ENCODE data around the gene MFRP.

MFRP gene

DNA sequence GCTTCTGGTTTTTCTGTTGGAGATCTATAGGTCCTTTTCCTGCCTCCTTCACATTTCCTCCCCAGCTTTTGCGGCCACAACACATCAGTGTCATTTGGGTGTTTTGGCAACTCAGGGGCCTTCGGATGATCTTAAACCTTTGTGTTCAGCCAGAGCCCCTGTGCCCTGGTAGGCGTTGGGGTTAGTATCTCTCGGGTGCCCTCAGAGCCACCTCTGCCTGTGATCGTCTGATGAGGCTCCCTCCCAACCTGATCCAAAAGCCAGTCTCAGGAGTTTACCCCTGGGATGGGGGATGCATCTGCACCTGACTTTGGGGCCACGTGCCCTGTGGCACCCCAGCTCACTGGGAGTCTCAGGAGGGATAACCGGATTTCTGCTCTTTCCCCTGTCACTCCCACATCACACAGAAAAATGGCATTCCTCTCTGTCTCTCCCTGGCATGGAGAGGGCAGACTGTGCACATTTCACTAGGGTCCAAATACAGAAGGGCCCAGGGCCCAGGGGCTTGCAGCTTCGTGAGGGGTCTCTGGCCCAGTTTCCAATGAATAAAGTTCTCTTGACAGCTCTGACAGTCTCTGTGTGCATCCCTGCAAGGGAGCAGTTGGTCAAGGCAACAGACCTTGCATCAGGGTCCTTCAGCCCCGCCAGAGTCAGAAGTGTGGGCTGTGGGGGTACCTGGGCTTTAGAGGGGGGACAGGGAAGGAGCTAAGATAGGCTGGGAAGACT, 9.6 kb downstream of the MFRP start:
- DNase-seq = no peak

DNA sequence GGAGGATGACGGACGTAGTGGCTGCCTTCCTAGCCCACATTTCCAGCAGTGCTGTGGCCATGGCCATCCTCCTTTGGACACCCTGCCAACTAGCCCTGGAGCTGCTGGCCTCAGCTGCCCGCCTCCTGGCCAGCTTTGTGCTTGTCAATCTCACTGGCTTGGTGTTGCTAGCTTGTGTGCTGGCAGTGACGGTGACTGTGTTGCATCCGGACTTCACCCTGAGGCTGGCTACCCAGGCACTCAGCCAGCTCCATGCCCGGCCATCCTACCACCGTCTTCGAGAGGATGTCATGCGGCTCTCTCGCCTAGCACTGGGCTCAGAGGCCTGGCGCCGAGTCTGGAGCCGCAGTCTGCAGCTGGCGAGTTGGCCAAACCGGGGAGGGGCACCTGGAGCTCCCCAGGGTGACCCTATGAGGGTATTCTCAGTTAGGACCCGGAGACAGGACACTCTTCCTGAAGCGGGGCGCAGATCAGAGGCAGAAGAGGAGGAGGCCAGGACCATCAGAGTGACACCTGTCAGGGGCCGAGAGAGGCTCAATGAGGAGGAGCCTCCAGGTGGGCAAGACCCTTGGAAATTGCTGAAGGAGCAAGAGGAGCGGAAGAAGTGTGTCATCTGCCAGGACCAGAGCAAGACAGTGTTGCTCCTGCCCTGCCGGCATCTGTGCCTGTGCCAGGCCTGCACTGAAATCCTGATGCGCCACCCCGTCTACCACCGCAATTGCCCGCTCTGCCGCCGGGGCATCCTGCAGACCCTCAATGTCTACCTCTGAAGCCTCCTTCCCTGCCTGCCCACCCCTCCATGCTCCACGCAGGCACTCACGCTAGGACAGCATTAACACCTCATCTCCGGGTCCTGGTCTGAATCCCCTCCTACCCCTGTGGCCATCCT, 10.6 kb downstream of the MFRP start:
- no peak for DNase-seq

DNA sequence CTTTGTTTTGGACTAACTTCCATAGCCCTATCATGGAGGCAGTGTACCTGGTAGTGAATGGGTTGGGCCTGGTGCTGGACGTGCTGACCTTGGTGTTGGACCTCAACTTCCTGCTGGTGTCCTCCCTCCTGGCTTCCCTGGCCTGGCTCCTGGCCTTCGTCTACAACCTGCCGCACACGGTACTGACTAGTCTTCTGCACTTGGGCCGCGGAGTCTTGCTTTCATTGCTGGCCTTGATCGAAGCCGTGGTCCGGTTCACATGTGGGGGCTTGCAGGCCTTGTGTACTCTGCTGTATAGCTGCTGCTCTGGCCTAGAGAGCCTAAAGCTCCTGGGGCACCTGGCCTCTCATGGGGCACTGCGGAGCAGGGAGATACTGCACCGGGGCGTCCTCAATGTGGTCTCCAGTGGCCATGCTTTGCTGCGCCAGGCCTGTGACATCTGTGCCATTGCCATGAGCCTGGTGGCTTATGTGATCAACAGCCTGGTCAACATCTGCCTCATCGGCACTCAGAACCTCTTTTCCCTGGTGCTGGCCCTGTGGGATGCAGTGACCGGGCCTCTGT, 11.3 kb downstream of the MFRP start:
- no peak for DNase-seq

DNA sequence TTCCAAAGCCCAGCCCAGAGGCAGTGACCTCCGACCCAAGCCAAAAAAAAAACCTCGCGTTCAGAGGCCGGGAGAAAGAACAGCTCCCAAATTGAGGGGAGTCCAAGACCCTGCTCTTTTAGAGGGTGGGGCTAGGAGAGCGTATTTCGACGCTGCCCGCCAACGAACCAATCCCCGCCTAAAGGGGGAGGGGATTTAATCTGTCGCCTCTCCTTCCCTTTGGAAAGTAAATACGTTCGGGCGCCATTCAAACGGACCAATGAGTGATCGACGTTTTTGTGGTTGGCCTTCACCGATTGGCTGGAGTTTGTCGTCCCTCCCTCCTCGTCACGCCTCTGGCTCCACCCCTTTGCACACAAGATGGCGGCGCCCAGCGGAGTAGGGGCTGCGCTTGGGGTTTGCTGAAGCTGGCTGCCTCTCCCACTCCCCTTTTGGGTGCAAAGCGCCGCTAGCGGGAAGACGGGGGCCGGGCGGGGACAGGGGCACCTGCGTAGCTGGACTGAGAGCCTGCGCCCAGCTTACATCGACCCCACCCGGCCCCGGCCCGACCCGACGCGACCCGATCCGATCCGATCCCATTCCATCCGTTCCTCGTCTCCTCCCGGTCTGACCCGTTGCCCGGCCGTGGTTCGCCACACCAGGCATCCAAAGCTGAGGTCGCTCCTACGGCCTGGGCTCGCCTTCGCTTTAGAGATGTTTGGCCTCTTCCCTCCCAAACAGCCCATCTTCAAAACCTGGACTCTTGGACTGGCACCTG, 12.2 kb downstream of the MFRP start, which contains the start of gene RNF26:
Gene RNF26, plus strand, starts transcription at position 354 of the 757 bp plus-strand sequence. CDS start 596 bp downstream, outside the sequence.
- DNase-seq = peak; percentile 90

DNA sequence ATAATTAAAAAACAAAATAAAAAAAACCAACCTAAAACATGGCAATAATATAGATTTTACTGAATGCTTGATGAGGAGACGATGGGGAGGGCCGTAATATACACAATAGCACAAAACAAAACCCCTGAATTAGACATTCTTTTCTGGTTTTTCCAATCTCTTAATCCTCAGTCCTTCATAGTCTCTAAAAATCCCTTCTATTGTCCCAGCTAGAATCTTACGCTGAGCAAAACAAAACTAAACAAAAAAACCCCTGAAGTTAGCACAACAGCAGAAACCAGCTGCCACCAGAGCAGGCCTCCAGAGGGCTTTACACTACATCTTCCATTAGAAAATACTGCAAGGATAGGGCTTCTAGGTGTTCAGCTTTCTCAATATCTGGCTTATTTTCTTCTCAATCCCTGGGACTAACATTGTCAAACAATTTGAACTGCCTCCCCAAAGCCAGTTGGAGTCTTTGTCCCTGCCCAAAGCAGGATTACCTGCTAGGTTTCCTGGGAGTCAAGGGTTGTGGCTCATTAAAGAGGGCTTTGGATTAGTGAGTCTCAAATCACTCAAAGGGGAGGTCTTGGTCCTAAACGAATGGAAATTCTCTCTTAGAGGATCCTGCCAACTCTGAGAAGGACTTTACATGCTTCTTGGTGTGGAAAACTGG, 14.3 kb downstream of the MFRP start:
- no peak for DNase-seq

DNA sequence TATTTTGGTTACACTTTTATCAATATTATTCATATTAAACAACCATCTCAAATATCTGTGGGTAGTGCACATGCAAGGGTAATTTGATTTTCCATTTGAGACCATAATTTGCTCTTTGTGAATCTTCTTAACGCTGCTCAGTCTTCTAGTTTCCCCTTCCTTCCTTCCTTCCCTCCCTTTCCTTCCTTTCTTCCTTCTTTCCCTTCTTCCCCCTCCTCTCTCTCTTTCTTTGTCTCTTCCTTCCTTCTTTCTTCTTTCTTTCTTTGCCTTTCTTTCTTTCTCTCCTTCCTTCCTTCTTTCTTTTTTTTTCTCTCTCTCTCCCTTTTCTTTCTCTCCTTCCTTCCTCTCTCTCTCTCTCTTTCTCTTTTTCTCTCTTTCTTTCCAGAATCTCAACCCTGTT, 16.3 kb downstream of the MFRP start:
- no peak for DNase-seq

DNA sequence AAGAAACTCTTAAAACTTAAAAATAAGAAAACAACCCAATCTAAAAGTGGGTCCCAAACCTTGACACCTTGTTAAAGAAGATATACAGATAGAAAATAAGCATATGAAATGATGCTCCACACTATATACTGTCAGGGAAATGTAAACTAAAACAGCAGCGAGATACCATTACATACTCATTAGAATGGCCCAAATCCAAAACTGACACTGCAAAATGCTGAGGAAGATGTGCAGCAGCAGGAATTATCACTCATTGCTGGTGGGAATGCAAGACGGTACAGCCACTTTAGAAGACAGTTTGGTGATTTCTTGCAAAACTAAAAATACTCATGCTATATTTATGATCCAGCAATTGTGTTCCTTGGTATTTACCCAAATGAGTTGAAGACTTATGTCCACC, 17.2 kb downstream of the MFRP start:
- DNase-seq = no peak

DNA sequence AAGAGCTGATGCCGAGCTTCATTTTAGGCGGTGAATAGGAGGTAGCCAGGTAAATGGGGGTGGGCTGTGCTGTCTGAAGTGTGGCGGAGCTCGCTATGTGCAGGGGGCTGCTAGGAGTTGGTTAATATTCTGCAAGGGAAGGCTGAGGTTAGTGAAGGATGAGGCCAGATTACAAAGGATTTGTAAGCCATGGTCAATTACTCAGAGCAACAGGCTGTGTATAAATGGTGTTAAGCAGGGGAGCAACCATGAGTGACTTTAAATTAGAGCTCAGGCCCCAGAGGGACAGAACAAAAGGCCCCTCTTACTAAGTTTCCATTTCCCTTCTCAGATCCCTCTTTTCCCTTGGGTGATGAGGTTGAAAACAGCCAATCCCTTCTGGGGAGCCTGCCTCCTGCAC, 22.3 kb downstream of the MFRP start:
- no peak for DNase-seq

DNA sequence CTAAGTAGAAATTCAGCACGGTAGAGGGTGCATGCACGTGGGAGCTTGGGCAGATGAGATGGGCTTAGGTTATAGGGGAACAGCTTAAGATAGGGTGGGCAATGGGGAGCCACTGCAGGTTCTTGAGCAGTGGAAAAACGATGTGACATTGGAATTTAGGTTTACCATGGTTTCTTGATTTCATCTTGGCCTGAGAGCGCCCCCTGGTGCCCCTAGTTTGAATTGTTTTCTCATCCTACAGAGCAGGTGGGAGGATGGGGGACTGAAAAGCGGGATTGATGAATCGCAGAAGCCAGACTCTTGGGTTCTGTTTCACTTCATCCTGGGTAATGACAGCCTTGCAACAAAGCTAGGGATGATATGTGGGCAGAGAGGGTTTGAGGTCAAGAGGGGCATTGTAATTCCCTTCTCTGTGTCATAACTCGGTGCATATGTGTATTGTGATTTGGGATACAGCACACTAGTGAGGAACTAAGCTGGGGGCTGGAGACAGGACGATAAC, 22.9 kb downstream of the MFRP start:
- DNase-seq = peak; percentile 85

DNA sequence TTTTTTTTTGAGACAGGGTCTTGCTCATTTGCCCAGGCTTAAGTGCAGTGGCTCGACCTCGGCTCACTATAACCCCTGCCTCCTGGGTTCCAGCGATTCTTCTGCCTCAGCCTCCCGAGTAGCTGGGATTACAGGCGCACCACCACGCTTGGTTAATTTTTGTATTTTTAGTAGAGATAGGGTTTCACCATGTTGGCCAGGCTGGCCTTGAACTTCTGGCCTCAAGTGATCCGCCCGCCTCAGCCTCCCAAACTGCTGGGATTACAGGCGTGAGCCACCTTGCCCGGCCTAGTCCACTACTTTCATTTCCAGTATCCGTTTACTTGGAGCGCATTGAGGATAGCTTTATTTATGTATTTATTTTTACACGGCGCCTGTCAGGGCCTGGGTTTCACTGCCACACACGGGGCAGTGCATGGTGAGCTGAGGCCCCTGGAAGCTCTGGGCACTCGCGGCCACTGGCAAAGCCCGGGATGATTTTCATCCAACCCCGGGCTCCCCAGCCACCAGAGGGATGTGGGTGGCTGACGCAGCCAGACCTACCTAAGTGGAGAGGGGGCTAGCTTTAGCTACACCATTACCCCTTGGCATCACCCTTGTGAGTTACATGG, 23.5 kb downstream of the MFRP start:
- no peak for DNase-seq

DNA sequence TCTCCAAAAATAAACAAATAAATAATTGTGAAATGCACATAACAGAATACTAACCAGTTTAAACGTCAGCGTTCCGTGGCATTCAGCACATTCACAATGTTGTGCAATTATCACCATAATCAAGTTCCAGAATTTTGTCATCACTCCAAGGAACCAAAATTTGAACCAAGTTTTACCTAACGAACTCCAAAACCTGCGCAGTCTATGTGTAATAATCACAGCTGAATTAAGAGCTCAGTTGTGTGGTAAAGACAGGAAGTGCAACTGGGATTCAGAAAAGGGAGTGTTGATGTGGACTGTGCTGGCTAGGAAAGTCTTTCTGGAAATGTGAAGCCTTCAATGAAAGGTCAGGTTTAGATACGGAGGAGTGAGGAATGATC, 24.2 kb downstream of the MFRP start:
- no peak for DNase-seq

DNA sequence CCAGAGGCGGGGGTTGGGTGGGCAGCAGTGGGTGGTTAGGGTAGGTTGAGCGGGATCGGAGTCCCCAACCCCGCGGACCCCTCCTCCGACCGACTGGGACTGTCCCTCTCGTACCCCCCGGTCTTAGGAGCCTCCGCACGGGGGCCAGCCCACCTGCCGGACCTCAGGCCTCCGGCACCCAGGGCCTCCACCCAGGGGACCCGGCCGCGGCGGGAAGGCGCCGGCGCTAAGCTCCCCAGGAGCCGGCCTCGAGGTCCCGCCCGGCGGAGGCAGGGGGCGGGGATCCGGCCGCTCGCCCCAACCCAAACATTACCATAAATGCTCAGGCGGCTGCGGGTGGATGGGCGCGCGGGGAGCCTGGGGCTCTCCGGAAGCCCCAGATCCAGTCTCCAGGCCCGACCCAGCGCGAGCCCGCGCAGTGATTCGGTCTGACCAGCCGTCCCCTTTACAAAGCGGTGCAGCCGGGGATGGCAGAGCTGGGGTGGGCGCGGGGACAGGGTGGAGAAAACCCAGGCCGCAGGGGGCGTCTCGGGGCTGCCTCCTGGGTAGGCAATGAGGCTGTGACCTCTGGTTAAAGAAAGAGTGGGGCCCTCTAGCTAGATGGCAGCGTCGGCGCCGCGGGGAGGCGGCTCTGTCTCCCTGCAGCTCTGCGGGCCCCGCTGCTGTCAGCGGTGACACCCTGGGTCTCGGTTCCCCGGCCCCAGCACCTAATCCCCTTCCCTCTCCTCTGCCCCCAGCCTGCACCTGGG, 25.6 kb downstream of the MFRP start:
- peak; percentile 48 for DNase-seq

DNA sequence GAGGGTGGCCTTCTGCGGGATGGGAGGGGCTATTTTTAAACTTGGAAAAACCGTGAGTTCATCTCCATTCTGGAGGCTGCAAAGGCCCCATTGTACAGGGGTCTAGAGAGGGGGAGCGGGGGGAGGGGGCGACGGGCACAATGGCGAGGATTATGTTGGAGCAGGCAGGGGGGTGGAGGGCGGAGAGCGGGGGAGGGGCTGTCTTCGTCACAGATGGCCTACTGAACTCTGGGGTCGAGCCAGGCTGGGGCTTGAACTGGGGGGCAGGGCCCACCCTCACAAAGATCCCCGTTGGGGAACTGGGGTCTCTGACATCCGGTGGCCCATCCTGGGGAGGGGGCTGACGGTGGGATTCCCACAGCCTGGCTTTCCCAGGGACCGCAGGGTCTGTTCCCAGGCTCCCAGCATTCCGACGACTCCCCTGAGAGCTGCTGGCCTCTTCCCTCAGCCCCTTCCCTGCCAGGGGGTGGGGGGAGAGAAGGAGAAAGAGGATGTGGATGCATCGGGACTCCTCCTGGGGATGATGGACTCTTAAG, 26.2 kb downstream of the MFRP start:
- no peak for DNase-seq

DNA sequence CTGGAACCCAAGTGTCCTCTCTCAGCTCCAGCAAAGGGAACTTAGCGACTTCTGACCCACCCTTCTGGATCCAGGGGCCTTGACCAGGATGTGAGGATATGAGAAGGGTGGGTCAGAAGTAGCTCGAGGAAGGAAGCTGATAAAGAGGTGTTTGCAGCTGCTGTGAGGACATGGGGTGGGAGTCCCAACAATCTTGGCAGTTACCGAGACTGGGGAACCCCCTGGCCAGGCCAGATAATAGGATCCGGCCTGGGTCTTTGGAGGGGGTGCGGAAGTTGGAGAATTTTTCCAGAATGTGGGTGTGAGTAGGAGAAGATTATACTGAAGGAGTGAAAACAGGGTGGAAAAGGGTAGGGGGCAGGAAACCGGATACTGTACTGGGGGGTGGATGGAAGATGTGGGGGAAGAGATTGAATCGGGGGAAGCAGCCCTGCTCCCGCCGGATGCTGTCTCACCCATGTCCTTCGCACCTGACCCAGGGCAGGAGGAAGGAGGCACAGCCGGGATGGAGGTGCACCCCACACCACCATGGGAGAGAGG, 26.7 kb downstream of the MFRP start:
- DNase-seq = no peak

DNA sequence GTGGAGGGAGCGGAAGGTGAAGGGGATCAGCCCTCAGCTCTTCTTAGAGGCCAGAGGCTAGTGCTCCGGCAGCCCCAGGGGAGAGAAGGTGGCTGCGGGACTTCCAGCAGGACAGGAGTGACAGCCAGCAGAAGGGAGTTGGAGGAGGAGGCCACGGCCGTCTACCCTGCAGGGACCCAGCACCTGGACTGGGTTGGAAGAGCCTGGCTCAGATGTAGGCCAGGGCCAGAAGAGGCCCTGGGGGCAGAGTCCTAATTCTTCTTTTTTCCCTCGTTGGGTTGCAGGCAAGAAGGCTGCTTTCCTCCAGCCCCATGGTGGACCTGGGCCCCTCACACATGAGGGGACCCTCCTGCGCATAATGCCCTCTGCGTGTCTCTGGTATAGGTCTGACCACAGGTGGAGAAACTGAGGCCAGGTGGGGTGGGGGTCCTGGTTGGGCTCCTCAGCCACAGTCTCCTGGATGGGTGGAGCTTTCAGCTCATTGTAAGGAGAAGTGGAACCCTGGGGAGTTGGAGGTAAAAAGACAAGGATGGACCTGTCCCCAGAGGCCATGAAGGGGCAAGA, 27.3 kb downstream of the MFRP start:
- DNase-seq = no peak

DNA sequence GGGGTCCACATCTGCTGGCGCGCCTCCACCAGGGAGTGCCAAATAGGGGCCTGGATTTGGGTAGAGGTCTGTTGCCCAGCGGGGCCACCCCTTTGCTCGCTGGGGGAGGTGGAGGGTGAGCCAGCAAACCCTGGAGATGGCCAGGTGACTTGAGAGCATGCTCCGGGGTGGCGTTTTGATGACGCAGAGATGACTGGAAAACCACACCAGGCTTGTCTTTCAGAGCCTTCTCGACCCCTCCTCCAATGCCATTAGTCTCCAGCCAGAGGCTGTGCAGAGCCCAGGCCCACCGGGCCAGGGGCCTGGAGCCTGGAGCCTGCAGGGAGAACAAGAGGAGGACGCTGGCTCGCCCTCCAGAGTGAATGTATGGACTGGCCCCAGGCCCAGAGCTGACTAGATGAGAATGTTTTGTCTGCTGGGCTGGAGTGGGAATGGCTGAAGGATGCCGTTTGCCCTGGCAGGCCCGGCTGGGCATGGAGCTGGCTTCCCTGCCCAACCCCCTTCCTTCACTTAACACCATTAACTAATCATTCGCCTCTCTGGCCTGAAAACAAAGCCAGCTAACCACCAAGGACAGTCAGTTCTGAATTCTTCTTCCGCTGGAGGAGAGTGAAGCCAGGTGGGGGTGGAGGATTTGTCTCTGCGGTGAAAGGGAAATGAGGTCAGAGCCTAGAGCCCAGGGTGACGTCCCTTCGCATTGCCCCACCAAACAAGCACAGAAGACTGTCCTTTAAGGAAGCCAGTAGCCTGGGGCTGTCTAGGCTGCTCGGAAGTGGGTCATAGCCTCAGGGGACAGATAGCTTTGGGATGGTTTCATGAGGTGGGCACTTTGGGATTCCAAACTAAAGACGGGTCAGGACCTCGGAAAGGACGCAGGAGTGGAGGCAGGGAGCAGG, 28.0 kb downstream of the MFRP start:
- no peak for DNase-seq

DNA sequence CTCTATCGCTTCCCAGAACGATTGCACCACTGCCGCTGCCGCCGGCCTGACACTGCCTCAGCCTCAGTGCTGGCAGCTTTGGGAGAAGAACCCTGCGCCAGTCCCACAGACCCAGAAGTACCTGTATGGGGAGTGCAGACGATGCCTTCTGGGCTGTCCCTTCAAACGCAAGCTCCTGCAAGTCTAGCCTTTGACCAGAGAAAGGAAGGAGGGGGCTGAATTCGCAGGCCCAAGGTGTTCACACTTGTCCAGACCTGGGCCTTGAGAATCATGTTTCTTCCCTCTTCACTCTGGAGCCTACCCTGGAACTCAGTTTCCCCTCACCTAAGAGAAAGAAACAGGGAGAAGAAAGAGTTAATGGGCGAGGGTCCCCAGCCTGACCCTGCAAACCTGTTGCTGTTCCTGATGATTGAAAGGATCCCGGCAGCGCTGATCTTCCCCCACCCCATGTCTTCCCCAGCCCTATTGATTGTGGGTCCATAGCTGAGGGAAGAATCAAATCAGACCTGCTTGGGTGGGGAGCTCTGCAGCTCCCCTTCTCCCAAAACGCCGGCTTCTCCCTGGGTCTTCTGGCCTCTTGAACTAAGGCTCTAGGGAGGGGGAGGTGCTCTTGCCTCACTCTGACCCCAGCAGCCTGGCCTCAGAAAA, 28.8 kb downstream of the MFRP start:
- DNase-seq = no peak
